Retinal pigment epithelial cell (primary cell): ENCODE measurements around the gene KIDINS220.

Experiments used
- DNase-seq: peaks from one replicate; pipeline ENCODE4 v3.0.0-alpha.2; 2010; ENCODE audit warnings: low read depth
- H3K4me3 ChIP-seq: 2 replicates; pipeline ENCODE4 v1.5.1; 2011; ENCODE audit warnings: mild to moderate bottlenecking, low read length, control low read depth, moderate library complexity
- CTCF ChIP-seq: conservative IDR thresholded peaks from 2 replicates; pipeline ENCODE4 v1.5.1; 2011; ENCODE audit warnings: low read depth, low read length, control low read depth, inconsistent platforms

Gene KIDINS220

GRCh38 chr2:8704906-8705305, 132.5 kb downstream of the KIDINS220 start:
- H3K4me3 ChIP-seq, result no peak overlapping the region
- TF ChIP-seq CTCF, result no peak
- no peak for DNase-seq

- no peak for DNase-seq
- H3K4me3 ChIP-seq, result no peak overlapping the region
- no peak for TF ChIP-seq CTCF
These were observed 135.6 kb downstream of the KIDINS220 start for GRCh38 chr2:8701681-8702379.

GRCh38 chr2:8699839-8700238, 137.6 kb downstream of the KIDINS220 start:
- DNase-seq, result no peak
- no peak overlapping the region for H3K4me3 ChIP-seq
- no peak for TF ChIP-seq CTCF

- H3K4me3 ChIP-seq, result no peak overlapping the region
- no peak for DNase-seq
These were observed 140.2 kb downstream of the KIDINS220 start for GRCh38 chr2:8697190-8697589.

GRCh38 chr2:8694737-8695136, 142.7 kb downstream of the KIDINS220 start:
- DNase-seq, result no peak
- H3K4me3 ChIP-seq, result no peak overlapping the region
- no peak for TF ChIP-seq CTCF

More at GRCh38 chr2:8697190-8697589, 140.2 kb downstream of the KIDINS220 start:
- no peak for TF ChIP-seq CTCF

- H3K4me3 ChIP-seq, result peak overlapping the region; percentile 40
- TF ChIP-seq CTCF, result peak; percentile 81
- no peak for DNase-seq
These were observed 144.1 kb downstream of the KIDINS220 start for GRCh38 chr2:8693157-8693821.

GRCh38 chr2:8692783-8693156, 144.6 kb downstream of the KIDINS220 start:
- no peak for TF ChIP-seq CTCF
- no peak for DNase-seq
- no peak overlapping the region for H3K4me3 ChIP-seq
